ENCODE measurements around the gene CREM.

CREM gene

GRCh38 chr10:35219891-35220890 is 93.5 kb downstream of the CREM start:
- no peak for DNase-seq (ENCODE audit: low read depth)

GRCh38 chr10:35223016-35223415 is 96.4 kb downstream of the CREM start:
- DNase-seq (ENCODE audit: low read depth) = no peak

GRCh38 chr10:35224045-35224740 is 97.5 kb downstream of the CREM start:
- DNase-seq (ENCODE audit: low read depth) = no peak

- DNase-seq (ENCODE audit: low read depth) = no peak
Measured at GRCh38 chr10:35225204-35225603, 98.6 kb downstream of the CREM start.

- DNase-seq (ENCODE audit: low read depth) = no peak
Measured at GRCh38 chr10:35226507-35226906, 99.9 kb downstream of the CREM start.

GRCh38 chr10:35228058-35228457 is 101.4 kb downstream of the CREM start:
- no peak for DNase-seq (ENCODE audit: low read depth)

GRCh38 chr10:35231646-35232045 is 105.0 kb downstream of the CREM start:
- DNase-seq (ENCODE audit: low read depth) = no peak

- peak; percentile 52 for DNase-seq (ENCODE audit: low read depth)
Measured at GRCh38 chr10:35232527-35232926, 105.9 kb downstream of the CREM start.

GRCh38 chr10:35234073-35234472 is 107.4 kb downstream of the CREM start:
- DNase-seq (ENCODE audit: low read depth) = no peak

GRCh38 chr10:35236739-35237138 is 110.1 kb downstream of the CREM start:
- DNase-seq (ENCODE audit: low read depth) = no peak

- DNase-seq (ENCODE audit: low read depth) = no peak
Measured at GRCh38 chr10:35237766-35238512, 111.3 kb downstream of the CREM start.

GRCh38 chr10:35244549-35244948 is 117.9 kb downstream of the CREM start:
- DNase-seq (ENCODE audit: low read depth) = no peak

- DNase-seq (ENCODE audit: low read depth) = no peak
Measured at GRCh38 chr10:35246770-35247343, 120.2 kb downstream of the CREM start.

GRCh38 chr10:35251373-35252100 is 124.9 kb downstream of the CREM start:
- no peak for DNase-seq (ENCODE audit: low read depth)

- no peak for DNase-seq (ENCODE audit: low read depth)
Measured at GRCh38 chr10:35257057-35257983, 130.7 kb downstream of the CREM start.

- DNase-seq (ENCODE audit: low read depth) = peak; percentile 88
Measured at GRCh38 chr10:35259769-35260397, 133.2 kb downstream of the CREM start.

- DNase-seq (ENCODE audit: low read depth) = no peak
Measured at GRCh38 chr10:35262436-35262835, 135.8 kb downstream of the CREM start.
